B cell (primary cell): Measurements from ENCODE around the gene MDGA2.

Experiments used
- EZH2 ChIP-seq: IDR thresholded peaks from 2 replicates; pipeline ENCODE4 v1.6.1; 2012; ENCODE audit warnings: borderline replicate concordance, low read depth, mild to moderate bottlenecking, moderate library complexity, low read length; ENCODE audit not compliant: insufficient read depth, poor library complexity, severe bottlenecking
- TF ChIP-seq, protein P1 (sequence below): fragments of 200-600 bp; IDR thresholded peaks from one replicate; pipeline ENCODE4 v1.8.0; 2022; ENCODE audit warnings: antibody characterized with exemption, mild to moderate bottlenecking

DNA sequence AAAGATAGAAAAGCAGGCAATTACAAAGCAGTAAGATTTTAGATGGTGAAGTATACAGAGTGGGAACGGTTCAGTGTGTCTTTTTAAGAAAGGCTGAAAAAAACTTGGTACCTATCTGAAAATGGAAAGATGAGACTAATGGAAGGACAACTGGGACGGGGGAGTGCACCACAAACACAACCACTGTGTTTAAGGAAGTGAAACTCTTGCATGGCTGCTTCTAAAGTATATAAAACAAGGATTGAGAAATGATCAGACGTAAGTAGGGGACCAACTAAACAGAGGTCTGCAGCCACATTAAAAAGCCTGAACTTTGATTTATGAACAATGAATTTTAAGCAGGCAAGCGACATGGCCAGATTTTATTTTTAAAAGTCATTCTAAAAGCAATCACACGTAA lies 328.6 kb downstream of the MDGA2 start:
- TF ChIP-seq EZH2, result no peak
- TF ChIP-seq, protein P1, sequence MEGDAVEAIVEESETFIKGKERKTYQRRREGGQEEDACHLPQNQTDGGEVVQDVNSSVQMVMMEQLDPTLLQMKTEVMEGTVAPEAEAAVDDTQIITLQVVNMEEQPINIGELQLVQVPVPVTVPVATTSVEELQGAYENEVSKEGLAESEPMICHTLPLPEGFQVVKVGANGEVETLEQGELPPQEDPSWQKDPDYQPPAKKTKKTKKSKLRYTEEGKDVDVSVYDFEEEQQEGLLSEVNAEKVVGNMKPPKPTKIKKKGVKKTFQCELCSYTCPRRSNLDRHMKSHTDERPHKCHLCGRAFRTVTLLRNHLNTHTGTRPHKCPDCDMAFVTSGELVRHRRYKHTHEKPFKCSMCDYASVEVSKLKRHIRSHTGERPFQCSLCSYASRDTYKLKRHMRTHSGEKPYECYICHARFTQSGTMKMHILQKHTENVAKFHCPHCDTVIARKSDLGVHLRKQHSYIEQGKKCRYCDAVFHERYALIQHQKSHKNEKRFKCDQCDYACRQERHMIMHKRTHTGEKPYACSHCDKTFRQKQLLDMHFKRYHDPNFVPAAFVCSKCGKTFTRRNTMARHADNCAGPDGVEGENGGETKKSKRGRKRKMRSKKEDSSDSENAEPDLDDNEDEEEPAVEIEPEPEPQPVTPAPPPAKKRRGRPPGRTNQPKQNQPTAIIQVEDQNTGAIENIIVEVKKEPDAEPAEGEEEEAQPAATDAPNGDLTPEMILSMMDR, result no peak
